Esophagus muscularis mucosa (tissue), 4 donors: Measurements from ENCODE around the gene PROKR2. TPM values are rescaled to one million over a fixed set of nuclear protein-coding genes. Genes with fewer than 3 reads are reported as not detected.

Experiments used
- DNase-seq: peaks from one replicate; pipeline ENCODE4 v3.0.0-alpha.2; 2017; ENCODE audit errors: extremely low spot score
- H3K27ac ChIP-seq, 4 donors: fragments of 200-600 bp; sonication (generic); replicated peaks in 1 of 4; 1 replicate in 3 of 4; 2 replicates in 1 of 4; pipeline ENCODE4 v1.5.1; 2016 to 2019; ENCODE audit warnings: mild to moderate bottlenecking in 1 of 4
- H3K27me3 ChIP-seq, 4 donors: fragments of 200-600 bp; sonication (generic); one replicate each; pipeline versions ENCODE4 v1.5.1 to v1.6.0; 2016 to 2019
- H3K36me3 ChIP-seq, 4 donors: fragments of 200-600 bp; sonication (generic); one replicate each; pipeline ENCODE4 v1.5.1; 2016 to 2019
- H3K4me1 ChIP-seq, 4 donors: fragments of 200-600 bp; sonication (generic); one replicate each; pipeline ENCODE4 v1.5.1; 2016 to 2019
- H3K4me3 ChIP-seq, 4 donors: fragments of 200-600 bp; sonication (generic); 1 replicate in 2 of 4; 2 replicates in 2 of 4; pipeline ENCODE4 v1.5.1; 2016 to 2019; ENCODE audit warnings: mild to moderate bottlenecking in 4 of 4, moderate library complexity in 1 of 4
- H3K9me3 ChIP-seq, 4 donors: fragments of 200-600 bp; sonication (generic); 1 replicate in 3 of 4; 2 replicates in 1 of 4; pipeline ENCODE4 v1.5.1; 2016 to 2019
- EP300 ChIP-seq: sonication (generic); formaldehyde crosslinking; IDR thresholded peaks from one replicate; pipeline ENCODE4 v1.6.1; 2017; ENCODE audit warnings: antibody characterized with exemption
- POLR2A ChIP-seq: fragments of 450-650 bp; IDR thresholded peaks from one replicate; pipeline ENCODE4 v1.6.1; 2017; ENCODE audit warnings: antibody characterized with exemption, moderate library complexity, mild to moderate bottlenecking, low read depth
- POLR2AphosphoS5 ChIP-seq, 2 donors: sonication (generic); formaldehyde crosslinking; IDR thresholded peaks; one replicate each; pipeline ENCODE4 v1.6.1; 2017; ENCODE audit warnings: antibody characterized with exemption in 2 of 2
- WGBS: methylation state at CpG from one replicate; pipeline ENCODE4 v1.1.5; 2018; 5-methylcytosine and 5-hydroxymethylcytosine counted together
- intact Hi-C: fragments of 100-400 bp; cut with DNase I; formaldehyde crosslinking; loops from one replicate; pipeline ENCODE4 v1.15.1; 2023
- total RNA-seq, 4 donors: library from RNA; depleted of rRNA; stranded (reverse); fragments of >200 nt; gene quantifications; one replicate each; pipeline versions ENCODE4 v1.1.0 to v1.2.1, GENCODE V29; 2016
- TF ChIP-seq, protein P1 (sequence below), 3 experiments: fragments of 200-600 bp in 2 of 3; fragments of 450-650 bp in 1 of 3; sonication (generic) in 2 of 3; IDR thresholded peaks; one replicate each; pipeline ENCODE4 v1.5.1; 2017 to 2019; ENCODE audit warnings: antibody characterized with exemption in 3 of 3, mild to moderate bottlenecking in 2 of 3, moderate library complexity in 1 of 3

Gene PROKR2
- total RNA-seq, 4 donors from 2014 or later, result not detected

DNA sequence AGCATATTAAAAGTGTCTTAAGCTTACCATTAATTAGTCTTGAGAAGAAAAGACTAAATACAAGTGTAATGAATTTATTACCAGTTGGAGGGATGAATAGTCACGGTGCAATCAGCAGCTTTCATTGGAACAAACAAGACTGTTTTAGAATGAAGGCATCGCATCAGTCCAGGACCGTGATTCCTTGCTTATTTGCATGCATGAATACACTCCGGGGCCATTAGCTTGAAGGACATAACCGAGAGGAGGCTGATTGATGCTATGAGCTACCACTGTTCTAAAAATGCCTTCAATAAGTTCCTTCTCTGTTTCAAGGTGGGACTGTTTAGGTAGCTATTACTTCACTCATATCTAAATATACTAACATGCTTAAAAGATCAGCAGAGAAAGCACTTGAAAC lies 17.9 kb downstream of the PROKR2 start:
- TF ChIP-seq POLR2A, result no peak
- TF ChIP-seq, protein P1, sequence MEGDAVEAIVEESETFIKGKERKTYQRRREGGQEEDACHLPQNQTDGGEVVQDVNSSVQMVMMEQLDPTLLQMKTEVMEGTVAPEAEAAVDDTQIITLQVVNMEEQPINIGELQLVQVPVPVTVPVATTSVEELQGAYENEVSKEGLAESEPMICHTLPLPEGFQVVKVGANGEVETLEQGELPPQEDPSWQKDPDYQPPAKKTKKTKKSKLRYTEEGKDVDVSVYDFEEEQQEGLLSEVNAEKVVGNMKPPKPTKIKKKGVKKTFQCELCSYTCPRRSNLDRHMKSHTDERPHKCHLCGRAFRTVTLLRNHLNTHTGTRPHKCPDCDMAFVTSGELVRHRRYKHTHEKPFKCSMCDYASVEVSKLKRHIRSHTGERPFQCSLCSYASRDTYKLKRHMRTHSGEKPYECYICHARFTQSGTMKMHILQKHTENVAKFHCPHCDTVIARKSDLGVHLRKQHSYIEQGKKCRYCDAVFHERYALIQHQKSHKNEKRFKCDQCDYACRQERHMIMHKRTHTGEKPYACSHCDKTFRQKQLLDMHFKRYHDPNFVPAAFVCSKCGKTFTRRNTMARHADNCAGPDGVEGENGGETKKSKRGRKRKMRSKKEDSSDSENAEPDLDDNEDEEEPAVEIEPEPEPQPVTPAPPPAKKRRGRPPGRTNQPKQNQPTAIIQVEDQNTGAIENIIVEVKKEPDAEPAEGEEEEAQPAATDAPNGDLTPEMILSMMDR (IDR thresholded peaks at IDR 0.05), result no peak
- TF ChIP-seq EP300, result no peak
- TF ChIP-seq POLR2AphosphoS5 (IDR thresholded peaks at IDR 0.05), result no peak
- H3K36me3 ChIP-seq, result no peaks in the 10 kb centered on the region
- peaks cover 0 to 5% (median 0%) of the 10 kb centered on the region in 4 donors for H3K9me3 ChIP-seq
- no peak overlapping the region for H3K4me3 ChIP-seq
- intact Hi-C loops, result no loop called here
- H3K27ac ChIP-seq, result no peak overlapping the region
- WGBS, result 70% methylated on average over 5 of the region's 5 CpGs
- no peaks in the 10 kb centered on the region for H3K4me1 ChIP-seq
- H3K27me3 ChIP-seq, result no peaks in the 10 kb centered on the region
- no peak for DNase-seq

DNA sequence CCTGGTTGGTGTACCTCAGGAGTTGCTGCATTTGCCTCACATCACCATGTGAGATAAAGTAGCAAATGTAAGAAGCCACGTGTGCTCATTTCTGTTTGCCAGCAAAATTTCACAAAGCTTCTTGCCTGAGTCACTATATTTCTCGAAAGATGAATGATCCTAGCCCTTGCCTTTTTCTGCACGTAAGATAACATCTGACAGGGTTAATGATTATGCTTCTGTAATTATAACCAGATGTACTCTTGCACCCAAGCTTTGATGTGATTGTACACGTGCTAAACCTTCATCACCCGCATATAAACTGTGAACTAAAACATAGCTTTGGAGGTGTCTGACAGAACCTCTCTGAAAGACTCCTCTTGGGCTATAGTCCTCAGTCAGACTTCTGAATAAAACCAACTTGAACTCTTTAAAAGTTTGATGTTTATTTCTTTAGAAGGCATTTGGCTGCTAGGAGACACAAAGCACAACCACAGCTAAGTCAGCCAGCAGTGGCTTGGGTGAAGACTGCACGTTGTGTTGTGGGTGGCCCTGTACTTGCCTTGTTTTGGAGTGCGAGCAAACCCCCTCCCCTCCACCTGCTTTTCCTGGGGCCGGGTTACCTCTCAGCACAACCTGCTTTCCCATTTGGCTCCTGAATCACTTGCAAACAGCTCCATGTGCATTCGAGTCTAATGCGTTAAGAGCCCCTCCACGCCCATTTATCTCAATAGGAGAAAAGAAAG lies 19.3 kb downstream of the PROKR2 start:
- no peaks in the 10 kb centered on the region for H3K36me3 ChIP-seq
- H3K27ac ChIP-seq, result no peak overlapping the region
- no peak overlapping the region for H3K4me3 ChIP-seq
- H3K4me1 ChIP-seq, result no peaks in the 10 kb centered on the region
- 24% methylated on average over 11 of the region's 11 CpGs for WGBS
- TF ChIP-seq POLR2AphosphoS5 (IDR thresholded peaks at IDR 0.05) (no peak), POLR2A (no peak), EP300 (no peak)
- TF ChIP-seq, protein P1 (IDR thresholded peaks at IDR 0.05), result no peak
- intact Hi-C loops, result no loop called here
- peaks cover 0 to 5% (median 0%) of the 10 kb centered on the region in 4 donors for H3K9me3 ChIP-seq
- H3K27me3 ChIP-seq, result no peaks in the 10 kb centered on the region
- no peak for DNase-seq

DNA sequence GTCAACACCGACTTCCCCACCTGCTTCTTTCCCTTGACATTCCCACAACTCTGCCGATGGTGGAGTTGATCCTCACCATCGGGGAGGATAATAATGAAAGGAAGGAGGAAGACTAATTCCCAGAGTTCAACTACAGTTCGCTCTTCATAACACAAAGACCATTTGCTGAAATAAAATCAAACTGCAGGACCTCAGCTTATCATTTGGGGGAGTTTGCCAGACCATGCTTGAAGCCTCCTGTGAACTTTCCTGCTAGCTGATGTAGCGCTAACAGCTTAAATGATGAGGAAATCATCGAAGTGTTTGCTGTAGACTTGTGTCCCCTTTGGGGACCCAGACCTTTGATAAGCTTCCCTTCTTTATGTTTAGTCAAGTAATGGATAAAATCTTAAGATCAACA lies 26.2 kb downstream of the PROKR2 start:
- no peak overlapping the region for H3K4me3 ChIP-seq
- 73% methylated on average over 6 of the region's 6 CpGs for WGBS
- H3K4me1 ChIP-seq, result no peaks in the 10 kb centered on the region
- intact Hi-C loops, result no loop called here
- H3K27ac ChIP-seq, result no peak overlapping the region
- H3K9me3 ChIP-seq, result peaks cover 0 to 5% (median 1%) of the 10 kb centered on the region in 4 donors
- H3K36me3 ChIP-seq, result no peaks in the 10 kb centered on the region
- H3K27me3 ChIP-seq, result no peaks in the 10 kb centered on the region
- DNase-seq, result no peak
- TF ChIP-seq POLR2AphosphoS5 (IDR thresholded peaks at IDR 0.05), result no peak
- TF ChIP-seq EP300, result no peak
- TF ChIP-seq, protein P1 (IDR thresholded peaks at IDR 0.05), result no peak
- TF ChIP-seq POLR2A, result no peak

- Histone ChIP-seq H3K4me3 (no peak overlapping the region), H3K4me1 (no peaks in the 10 kb centered on the region), H3K27me3 (no peaks in the 10 kb centered on the region), H3K27ac (no peak overlapping the region), H3K36me3 (no peaks in the 10 kb centered on the region), H3K9me3 (peaks cover 0 to 7% (median 4%) of the 10 kb centered on the region in 4 donors)
- no peak for DNase-seq
- 87% methylated on average over 4 of the region's 4 CpGs for WGBS
- TF ChIP-seq POLR2AphosphoS5 (IDR thresholded peaks at IDR 0.05), result no peak
- TF ChIP-seq, protein P1 (IDR thresholded peaks at IDR 0.05), result no peak
- no peak for TF ChIP-seq EP300
- no peak for TF ChIP-seq POLR2A
- intact Hi-C loops, result no loop called here
Measured at GRCh38 chr20:5282561-5282960, 34.2 kb downstream of the PROKR2 start.

DNA sequence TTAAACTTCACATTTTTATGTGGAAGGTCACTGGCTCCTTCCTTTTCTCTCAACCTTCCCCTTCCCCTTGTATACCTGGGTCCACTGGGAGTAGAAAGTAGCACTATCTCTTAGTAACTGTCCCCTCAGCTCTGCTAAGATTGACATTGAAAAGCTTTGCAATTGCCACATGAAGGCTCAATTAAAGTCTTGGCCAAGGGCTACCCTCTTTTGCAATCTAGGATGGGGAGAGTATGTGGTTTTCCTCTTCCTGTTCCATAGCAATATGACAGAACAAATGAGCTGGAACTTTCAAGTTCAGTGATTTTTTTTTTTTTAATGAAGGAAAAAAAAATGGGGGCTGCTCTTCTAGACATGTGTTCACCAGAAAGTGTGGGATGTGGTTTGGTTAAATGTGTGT lies 37.1 kb downstream of the PROKR2 start:
- intact Hi-C loops, result no loop called here
- Histone ChIP-seq H3K27ac (no peak overlapping the region), H3K36me3 (no peaks in the 10 kb centered on the region), H3K4me3 (no peak overlapping the region), H3K27me3 (no peaks in the 10 kb centered on the region), H3K4me1 (no peaks in the 10 kb centered on the region), H3K9me3 (peaks cover 0 to 7% (median 0%) of the 10 kb centered on the region in 4 donors)
- DNase-seq, result no peak
- TF ChIP-seq POLR2A (no peak), POLR2AphosphoS5 (IDR thresholded peaks at IDR 0.05) (no peak), EP300 (no peak)
- TF ChIP-seq, protein P1 (IDR thresholded peaks at IDR 0.05), result no peak
